Stomach (tissue), 9 donors: Measurements from ENCODE around the gene KDM4B. TPM values are rescaled to one million over a fixed set of nuclear protein-coding genes. Genes with fewer than 3 reads are reported as not detected.

Source experiments
- DNase-seq, 2 donors: peaks; one replicate each; pipeline versions ENCODE4 v3.0.0 to v3.0.0-alpha.2; 2013 to 2019
- H3K27ac ChIP-seq, 5 donors: fragments of 200-600 bp in 4 of 5; sonication (generic) in 4 of 5; one replicate each; pipeline ENCODE4 v1.5.1; 2013 to 2019; ENCODE audit warnings: mild to moderate bottlenecking in 1 of 5, moderate library complexity in 1 of 5
- H3K27me3 ChIP-seq, 3 donors: fragments of 200-600 bp; sonication (generic); one replicate each; pipeline ENCODE4 v1.5.1; 2017 to 2019; ENCODE audit warnings: mixed run types in 1 of 3
- H3K36me3 ChIP-seq, 4 donors: fragments of 200-600 bp; sonication (generic); 1 replicate in 3 of 4; 2 replicates in 1 of 4; pipeline ENCODE4 v1.5.1; 2016 to 2019
- H3K4me1 ChIP-seq, 4 donors: fragments of 200-600 bp; sonication (generic); one replicate each; pipeline ENCODE4 v1.5.1; 2016 to 2019
- H3K4me3 ChIP-seq, 4 donors: fragments of 200-600 bp; sonication (generic) in 3 of 4; one replicate each; pipeline ENCODE4 v1.5.1; 2016 to 2019; ENCODE audit warnings: mild to moderate bottlenecking in 1 of 4
- H3K9me3 ChIP-seq, 4 donors: fragments of 200-600 bp; sonication (generic); one replicate each; pipeline ENCODE4 v1.5.1; 2016 to 2019
- CTCF ChIP-seq, 7 experiments: fragments of 450-650 bp in 4 of 7; fragments of 200-600 bp in 3 of 7; sonication (generic) in 3 of 7; IDR thresholded peaks; one replicate each; pipeline ENCODE4 v1.5.1; 2016 to 2019; ENCODE audit warnings: antibody characterized with exemption in 7 of 7, control low read depth in 2 of 7, mild to moderate bottlenecking in 1 of 7
- EP300 ChIP-seq: sonication (generic); formaldehyde crosslinking; IDR thresholded peaks from one replicate; pipeline ENCODE4 v1.6.1; 2017; ENCODE audit warnings: antibody characterized with exemption
- POLR2A ChIP-seq, 4 donors: fragments of 450-650 bp; IDR thresholded peaks; one replicate each; pipeline ENCODE4 v1.6.1; 2016; ENCODE audit warnings: antibody characterized with exemption in 4 of 4, control low read depth in 2 of 4, mild to moderate bottlenecking in 1 of 4, moderate library complexity in 1 of 4
- POLR2AphosphoS5 ChIP-seq, 3 donors: sonication (generic); formaldehyde crosslinking; IDR thresholded peaks; one replicate each; pipeline ENCODE4 v1.6.1; 2016; ENCODE audit warnings: antibody characterized with exemption in 3 of 3
- WGBS, 5 donors: extraction: QIAGEN DNeasy Blood & Tissue Kit in 3 of 5; methylation state at CpG; one replicate each; pipeline versions ENCODE4 v1.1.5 to v1.1.7; 2013 to 2018; 5-methylcytosine and 5-hydroxymethylcytosine counted together
- intact Hi-C: fragments of 100-400 bp; cut with DNase I; formaldehyde crosslinking; loops from one replicate; pipeline ENCODE4 v1.15.1; 2023; ENCODE audit warnings: low total_unique reads
- polyA plus RNA-seq, 3 donors: library from polyadenylated mRNA; stranded (reverse); fragments of 200-250 nt; gene quantifications; one replicate each; pipeline ENCODE4 v1.2.3, GENCODE V29; 2013
- total RNA-seq, 5 donors: library from RNA; depleted of rRNA; stranded (reverse); fragments of >200 nt; gene quantifications; one replicate each; pipeline versions ENCODE4 v1.1.0 to v1.2.3, GENCODE V29; 2014 to 2016
- donor health status: healthy with polysubstance abuse.
- donor health status: Bipolar disorder and iron deficiency.
- donor health status: healthy.

Gene KDM4B
- total and polyA plus RNA-seq, 8 donors: 5.2 to 202 (median 29.4) TPM

DNA sequence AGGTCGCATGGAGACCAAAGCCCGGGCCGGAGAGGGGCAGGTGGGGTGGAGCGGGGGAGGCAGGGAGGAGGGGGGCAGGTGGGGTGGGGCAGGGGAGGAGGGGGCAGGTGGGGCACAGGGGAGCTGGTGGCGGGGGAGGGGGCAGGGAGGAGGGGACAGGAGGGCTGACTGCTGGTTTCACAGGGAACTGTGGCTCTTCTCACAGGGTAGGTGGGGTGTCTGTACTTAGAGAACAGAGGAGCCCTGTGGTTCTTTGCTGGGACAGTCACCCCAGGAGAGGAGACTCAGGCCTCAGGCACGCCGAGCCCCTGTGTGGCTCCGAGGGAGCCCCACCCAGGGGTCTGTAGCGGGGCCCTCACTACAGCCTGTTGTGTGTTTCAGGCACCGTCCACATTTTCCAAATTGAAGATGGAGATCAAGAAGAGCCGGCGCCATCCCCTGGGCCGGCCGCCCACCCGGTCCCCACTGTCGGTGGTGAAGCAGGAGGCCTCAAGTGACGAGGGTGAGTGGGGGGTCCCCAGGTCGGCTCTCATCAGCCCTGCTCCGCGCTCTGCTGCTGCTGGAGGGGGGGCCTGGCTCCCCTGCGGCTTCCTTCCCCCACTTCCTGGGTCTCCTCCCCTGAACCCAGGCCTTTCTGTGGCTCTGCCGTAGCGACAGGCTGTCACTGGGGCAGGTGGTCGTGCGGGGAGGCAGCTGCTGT lies 162.7 kb downstream of the KDM4B start:
- Histone ChIP-seq H3K9me3 (no peaks in the 10 kb centered on the region), H3K4me1 (peaks cover 25 to 32% (median 28%) of the 10 kb centered on the region in 4 donors), H3K36me3 (peaks cover 30 to 72% (median 67%) of the 10 kb centered on the region in 4 donors), H3K27ac (no peak overlapping the region), H3K27me3 (no peaks in the 10 kb centered on the region), H3K4me3 (no peak overlapping the region)
- no peak for DNase-seq
- intact Hi-C loops: no loop called here
- TF ChIP-seq EP300 (no peak), POLR2A (IDR thresholded peaks at IDR 0.05) (no peak), CTCF (IDR thresholded peaks at IDR 0.05) (no peak), POLR2AphosphoS5 (IDR thresholded peaks at IDR 0.05) (no peak)
- WGBS, 5 donors: 75 to 92% (median 81%) methylated on average over 7 to 25 of the region's 25 CpGs

DNA sequence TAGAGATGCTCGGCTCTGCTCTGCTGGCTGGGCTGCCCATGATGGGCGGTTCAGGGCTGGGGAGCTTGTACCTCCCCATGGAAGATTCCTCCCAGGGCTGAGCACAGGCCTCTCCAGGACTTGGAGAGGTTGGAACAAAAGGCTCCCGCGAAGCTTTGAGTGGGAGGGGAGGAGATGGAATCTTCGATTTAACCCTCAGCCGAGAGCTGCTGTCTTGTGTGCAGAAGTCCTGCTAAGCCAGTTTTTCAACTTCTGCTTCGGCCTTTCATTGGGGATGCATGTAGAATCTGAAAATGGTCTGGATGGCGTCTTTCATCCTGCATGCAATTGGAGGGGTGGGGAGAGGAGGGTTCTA lies 163.3 kb downstream of the KDM4B start:
- Histone ChIP-seq H3K4me3 (no peak overlapping the region), H3K27me3 (no peaks in the 10 kb centered on the region), H3K27ac (no peak overlapping the region), H3K4me1 (peaks cover 20 to 27% (median 24%) of the 10 kb centered on the region in 4 donors), H3K9me3 (no peaks in the 10 kb centered on the region), H3K36me3 (peaks cover 35 to 77% (median 70%) of the 10 kb centered on the region in 4 donors)
- DNase-seq: peak in 1 of 2 donors; percentile 81
- no peak for TF ChIP-seq CTCF (IDR thresholded peaks at IDR 0.05)
- TF ChIP-seq POLR2AphosphoS5 (IDR thresholded peaks at IDR 0.05): no peak
- TF ChIP-seq EP300: no peak
- intact Hi-C loops: no loop called here
- 50 to 61% (median 53%) methylated on average over 8 of the region's 8 CpGs for WGBS, 5 donors

- no peak overlapping the region for H3K4me3 ChIP-seq
- H3K4me1 ChIP-seq: peaks cover 12 to 19% (median 16%) of the 10 kb centered on the region in 4 donors
- H3K36me3 ChIP-seq: peaks cover 43 to 85% (median 78%) of the 10 kb centered on the region in 4 donors
- WGBS, 5 donors: 87 to 93% (median 91%) methylated on average over 7 to 27 of the region's 27 CpGs
- no peak overlapping the region for H3K27ac ChIP-seq
- H3K27me3 ChIP-seq: no peaks in the 10 kb centered on the region
- TF ChIP-seq EP300 (no peak), CTCF (IDR thresholded peaks at IDR 0.05) (no peak), POLR2AphosphoS5 (IDR thresholded peaks at IDR 0.05) (no peak), POLR2A (IDR thresholded peaks at IDR 0.05) (no peak)
- intact Hi-C loops: no loop called here
- no peak for DNase-seq
- no peaks in the 10 kb centered on the region for H3K9me3 ChIP-seq
Measured at GRCh38 chr19:5132698-5133651, 164.1 kb downstream of the KDM4B start.

GRCh38 chr19:5133986-5134595 lies 165.2 kb downstream of the KDM4B start:
- Histone ChIP-seq H3K27me3 (no peaks in the 10 kb centered on the region), H3K36me3 (peaks cover 53 to 96% (median 89%) of the 10 kb centered on the region in 4 donors), H3K27ac (no peak overlapping the region), H3K4me1 (peaks cover 2 to 16% (median 5%) of the 10 kb centered on the region in 4 donors), H3K4me3 (no peak overlapping the region), H3K9me3 (no peaks in the 10 kb centered on the region)
- TF ChIP-seq CTCF (IDR thresholded peaks at IDR 0.05): no peak
- no peak for TF ChIP-seq POLR2A (IDR thresholded peaks at IDR 0.05)
- TF ChIP-seq POLR2AphosphoS5 (IDR thresholded peaks at IDR 0.05): no peak
- no peak for TF ChIP-seq EP300
- no peak for DNase-seq
- intact Hi-C loops: no loop called here
- WGBS, 5 donors: 88 to 93% (median 92%) methylated on average over 9 to 30 of the region's 30 CpGs
